GM12872 (cell line): ENCODE measurements around the gene SFXN5.

Experiments used
- TF ChIP-seq, protein P1 (sequence below): IDR thresholded peaks from 3 replicates; pipeline ENCODE4 v1.5.1; 2011; ENCODE audit warnings: low read depth, mild to moderate bottlenecking, low read length, moderate library complexity; ENCODE audit not compliant: insufficient read depth

The SFXN5 gene

GRCh38 chr2:73021371-73022010 lies 50.0 kb downstream of the SFXN5 start:
- TF ChIP-seq, protein P1, sequence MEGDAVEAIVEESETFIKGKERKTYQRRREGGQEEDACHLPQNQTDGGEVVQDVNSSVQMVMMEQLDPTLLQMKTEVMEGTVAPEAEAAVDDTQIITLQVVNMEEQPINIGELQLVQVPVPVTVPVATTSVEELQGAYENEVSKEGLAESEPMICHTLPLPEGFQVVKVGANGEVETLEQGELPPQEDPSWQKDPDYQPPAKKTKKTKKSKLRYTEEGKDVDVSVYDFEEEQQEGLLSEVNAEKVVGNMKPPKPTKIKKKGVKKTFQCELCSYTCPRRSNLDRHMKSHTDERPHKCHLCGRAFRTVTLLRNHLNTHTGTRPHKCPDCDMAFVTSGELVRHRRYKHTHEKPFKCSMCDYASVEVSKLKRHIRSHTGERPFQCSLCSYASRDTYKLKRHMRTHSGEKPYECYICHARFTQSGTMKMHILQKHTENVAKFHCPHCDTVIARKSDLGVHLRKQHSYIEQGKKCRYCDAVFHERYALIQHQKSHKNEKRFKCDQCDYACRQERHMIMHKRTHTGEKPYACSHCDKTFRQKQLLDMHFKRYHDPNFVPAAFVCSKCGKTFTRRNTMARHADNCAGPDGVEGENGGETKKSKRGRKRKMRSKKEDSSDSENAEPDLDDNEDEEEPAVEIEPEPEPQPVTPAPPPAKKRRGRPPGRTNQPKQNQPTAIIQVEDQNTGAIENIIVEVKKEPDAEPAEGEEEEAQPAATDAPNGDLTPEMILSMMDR: no peak

- TF ChIP-seq, protein P1: no peak
Measured at GRCh38 chr2:73020657-73021370, 50.7 kb downstream of the SFXN5 start.

DNA sequence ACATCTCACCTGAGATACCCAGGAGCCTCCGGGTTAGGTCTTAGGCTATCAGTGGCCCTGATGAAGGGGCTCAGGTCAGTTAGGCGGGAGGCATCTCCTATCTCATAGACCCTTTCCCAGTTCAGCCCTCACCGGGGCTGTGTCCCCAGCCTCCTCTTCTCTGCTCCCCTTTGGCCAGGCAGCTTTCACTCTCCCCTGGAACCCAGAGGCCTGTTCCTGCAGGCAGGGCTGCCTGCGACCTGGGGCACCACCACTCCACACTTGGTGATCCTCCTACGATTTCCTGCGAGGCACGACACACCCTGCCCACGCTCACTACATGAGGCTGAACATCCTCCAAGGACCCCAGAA lies 51.2 kb downstream of the SFXN5 start:
- TF ChIP-seq, protein P1: no peak

DNA sequence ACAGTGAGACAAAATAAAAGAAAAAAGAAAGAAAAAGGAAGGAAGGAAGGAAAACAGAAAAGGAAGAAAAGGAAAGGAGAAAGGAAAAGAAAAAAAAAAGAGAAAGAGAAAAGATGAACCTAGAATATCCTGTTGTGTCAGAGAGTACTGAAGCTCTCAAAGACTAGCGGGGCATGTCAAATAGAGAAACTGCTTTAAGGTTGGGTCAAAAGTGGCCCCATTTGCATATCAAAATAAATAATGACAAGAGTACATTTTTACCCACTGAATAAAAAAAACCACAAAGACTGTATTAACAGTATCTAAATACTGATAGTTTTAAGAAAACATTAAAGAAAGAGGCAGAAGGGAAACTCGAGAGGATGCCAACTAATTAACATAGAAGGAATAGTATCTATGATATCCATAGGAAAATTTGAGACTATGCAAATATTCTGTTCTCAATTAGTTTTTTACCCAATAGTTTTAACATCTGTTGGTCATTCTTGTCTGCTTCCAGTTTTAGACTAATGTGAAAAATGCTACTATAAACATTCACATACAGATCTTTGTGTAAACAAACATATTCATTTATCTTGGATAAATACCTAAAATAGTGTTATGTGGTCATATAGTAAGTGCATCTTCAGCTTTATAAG lies 53.2 kb downstream of the SFXN5 start:
- TF ChIP-seq, protein P1: no peak

- TF ChIP-seq, protein P1: no peak
Measured at GRCh38 chr2:73013936-73014335, 57.6 kb downstream of the SFXN5 start.

DNA sequence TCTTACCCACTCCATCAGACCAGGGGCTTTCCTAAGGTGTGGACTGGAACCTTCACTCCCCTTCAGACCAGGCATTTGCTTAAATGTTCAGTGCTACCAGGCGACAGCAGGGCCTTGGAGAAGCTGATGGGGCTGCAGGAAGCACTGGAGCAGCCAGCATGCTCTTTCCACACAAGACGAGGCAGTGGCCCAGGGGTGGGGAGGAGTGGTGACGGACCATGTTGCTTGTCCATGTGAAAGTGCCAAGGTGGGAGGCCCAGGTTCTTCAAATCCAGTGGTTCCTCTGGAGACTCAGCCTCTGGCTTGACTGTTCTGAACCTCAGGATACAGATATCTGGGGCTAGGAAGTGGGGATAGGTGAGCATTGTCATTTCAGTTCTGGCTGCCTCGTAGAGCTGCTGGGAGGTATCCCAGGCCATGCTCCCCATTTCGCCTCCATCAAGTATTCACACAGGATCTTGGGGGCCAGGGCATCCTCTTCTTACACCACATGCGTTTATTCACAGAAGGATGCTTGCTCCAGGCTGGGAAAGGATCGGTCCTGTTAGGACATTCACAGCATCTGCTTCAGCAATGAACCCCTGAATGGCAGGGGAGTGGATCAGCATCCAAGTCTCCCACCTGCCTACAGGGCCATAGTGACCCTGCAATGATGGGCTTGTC lies 62.2 kb downstream of the SFXN5 start:
- TF ChIP-seq, protein P1: no peak

DNA sequence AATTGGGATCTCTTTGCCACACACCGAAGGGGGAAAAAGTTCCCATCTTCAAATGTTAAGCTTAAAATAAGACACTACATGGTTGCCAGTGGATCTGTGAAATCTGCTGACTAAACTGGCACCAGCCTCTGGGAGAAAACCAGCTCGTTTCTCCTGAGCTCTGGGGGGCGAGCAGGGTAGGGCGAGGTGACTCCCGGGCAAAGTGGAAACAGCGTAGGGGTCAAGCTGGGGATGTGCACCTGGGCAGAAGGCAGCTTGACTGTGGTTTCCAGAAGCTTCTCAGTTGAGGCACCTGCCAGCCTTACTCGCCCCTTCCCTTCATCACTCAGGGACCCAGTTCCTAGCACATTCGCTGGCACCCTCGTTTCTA lies 62.8 kb downstream of the SFXN5 start:
- TF ChIP-seq, protein P1: no peak
